GM18526 (cell line): ENCODE results near the gene KRT32.

Experiments used
- POLR2A ChIP-seq: IDR thresholded peaks from 3 replicates; pipeline ENCODE4 v1.6.1; 2011; ENCODE audit not compliant: insufficient read length; ENCODE audit errors: extremely low read depth

The KRT32 gene

DNA sequence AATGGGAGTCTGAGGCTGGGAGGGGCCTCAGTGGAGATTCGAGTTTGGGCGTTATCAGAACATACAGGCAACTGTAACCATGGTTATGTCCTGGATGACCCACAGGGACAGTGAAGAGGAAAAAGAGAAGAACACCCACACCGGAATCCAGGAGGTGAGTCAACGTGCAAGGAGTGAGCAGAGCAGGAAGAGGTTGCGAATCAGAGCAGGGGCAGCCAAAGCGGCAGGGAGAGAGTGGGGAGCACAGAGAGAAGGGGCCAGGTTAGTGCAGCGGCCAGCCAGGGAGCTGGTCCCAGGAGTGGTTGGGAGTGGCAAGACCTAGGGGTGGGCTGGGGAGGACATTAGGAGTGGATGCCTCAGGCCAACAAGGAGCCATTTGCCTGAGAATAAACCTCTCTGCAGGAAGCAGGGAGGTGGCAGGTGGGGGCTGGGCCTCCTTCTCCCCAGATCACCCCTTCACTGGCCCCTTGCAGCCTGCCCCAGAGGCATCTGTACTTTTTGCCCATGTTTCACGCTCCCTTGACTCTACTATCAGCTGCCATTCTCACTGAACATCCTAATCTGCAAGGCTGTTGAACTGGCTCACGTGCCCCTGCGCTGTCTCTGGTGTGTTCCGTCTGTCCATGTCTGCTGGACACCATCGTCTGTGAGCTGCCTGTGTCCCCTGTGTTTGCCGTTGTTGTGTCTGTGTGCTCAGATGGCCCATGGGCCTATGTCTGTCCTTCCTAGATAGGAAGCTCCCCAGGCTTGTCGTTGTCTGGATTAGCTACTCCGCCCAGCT lies 33.1 kb upstream of the KRT32 start:
- no peak for TF ChIP-seq POLR2A

DNA sequence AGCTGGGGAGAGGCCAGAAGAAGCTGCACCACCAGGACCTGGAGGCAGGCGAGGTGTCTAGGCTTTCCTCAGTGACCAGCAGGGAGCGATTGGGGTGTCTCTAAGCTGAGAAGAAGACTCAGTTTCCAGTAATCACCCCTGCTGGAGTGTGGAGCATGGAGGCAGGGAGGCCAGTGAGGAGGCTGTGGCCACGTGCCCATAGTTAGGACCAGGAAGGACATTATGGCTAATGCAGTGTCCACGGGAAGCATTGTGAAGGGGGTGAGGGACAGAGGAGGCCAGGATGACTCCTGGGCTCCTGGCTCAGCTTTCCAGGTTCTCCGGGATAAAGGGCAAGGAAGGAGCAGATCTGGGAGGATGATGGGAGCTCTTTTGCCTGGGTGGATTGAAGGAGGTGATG lies 32.5 kb upstream of the KRT32 start:
- no peak for TF ChIP-seq POLR2A

DNA sequence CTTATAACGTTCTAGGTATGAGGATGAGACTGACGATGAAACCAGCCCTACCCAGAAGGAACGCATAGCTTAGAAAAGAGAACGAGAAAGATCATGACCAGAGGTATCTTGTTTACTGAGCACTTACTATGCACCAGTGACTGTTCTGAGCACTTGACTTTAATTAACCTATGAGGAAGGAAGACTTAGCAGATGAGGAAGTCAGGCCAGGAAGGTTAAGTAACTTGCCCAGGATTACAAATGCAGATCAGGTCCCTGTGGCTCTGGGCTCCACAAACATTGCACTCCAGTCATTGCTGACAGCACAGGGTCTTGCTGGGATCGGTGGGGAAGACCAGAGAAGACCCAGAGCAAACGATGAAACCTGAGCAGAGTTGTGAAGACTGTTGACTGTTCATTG lies 31.1 kb upstream of the KRT32 start:
- no peak for TF ChIP-seq POLR2A

DNA sequence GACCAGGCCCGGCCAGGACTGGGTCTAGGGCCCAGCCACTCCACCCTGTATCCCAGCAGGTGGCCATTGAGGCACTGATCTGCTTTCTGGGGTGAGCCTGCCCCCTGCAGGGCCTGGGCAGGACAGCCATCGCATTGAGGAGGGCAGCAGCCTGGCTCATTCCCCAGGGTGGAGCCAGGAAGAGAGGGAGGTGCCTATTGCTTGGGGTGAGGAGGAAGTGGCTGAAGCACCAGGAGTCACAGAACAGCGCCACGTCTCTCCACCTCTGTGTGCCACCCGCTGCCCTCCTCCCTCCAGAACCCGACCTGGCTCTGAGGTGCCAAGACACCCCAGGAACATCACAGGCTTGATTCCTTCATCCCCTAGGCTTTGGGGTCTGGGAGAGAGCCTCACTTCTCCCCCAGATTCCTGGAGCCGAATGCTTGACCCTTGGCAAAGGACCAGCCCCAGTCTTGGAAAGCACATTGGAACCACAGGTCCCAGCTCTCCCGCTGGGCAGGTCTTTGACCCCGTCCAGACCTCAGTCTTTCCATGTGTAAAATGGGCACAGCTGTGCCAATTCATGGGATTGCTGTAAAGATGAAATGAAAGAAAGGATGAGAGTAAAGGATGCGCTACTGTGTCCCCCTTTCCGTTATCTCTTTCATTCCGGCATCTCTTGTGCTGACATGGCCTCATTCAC lies 29.8 kb upstream of the KRT32 start:
- no peak for TF ChIP-seq POLR2A

DNA sequence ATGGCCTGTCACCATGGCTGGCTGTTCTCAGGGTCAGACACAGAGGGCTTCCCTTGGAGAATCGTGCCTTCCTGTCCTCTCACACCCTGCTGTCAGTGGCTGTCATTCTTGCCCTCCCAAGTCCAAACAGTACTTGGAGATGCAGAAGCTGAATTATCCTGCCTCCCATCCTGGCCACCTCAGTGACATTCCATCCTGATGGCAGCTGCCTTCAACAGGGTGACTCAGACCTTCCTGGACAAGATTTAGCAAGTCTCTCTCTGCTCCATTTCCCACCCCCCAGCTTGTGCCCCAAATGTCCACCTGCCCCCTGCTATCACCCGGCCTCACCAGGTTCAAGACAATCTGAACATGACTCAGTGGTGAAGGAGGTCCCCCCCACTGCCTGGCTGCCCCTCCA lies 27.3 kb upstream of the KRT32 start:
- no peak for TF ChIP-seq POLR2A

DNA sequence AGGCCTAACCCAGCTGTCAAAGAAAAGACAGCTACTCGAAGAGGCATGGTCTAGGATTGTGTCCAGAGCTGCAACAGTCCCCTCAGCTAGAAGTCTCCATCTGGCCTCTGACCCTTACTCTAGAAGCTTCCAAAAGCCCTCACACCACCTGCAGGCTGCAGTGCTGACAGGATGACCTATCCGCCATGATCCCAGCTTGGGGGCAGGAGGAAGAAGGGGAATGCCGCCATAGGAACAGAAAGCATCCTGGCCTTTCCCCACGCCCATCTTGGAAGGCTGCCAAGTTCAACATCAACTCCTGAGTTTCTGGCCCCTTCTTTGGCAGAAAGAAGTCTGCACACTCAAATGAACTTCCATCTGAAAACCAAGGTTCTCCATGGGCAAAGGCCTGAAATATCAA lies 25.6 kb upstream of the KRT32 start:
- no peak for TF ChIP-seq POLR2A

DNA sequence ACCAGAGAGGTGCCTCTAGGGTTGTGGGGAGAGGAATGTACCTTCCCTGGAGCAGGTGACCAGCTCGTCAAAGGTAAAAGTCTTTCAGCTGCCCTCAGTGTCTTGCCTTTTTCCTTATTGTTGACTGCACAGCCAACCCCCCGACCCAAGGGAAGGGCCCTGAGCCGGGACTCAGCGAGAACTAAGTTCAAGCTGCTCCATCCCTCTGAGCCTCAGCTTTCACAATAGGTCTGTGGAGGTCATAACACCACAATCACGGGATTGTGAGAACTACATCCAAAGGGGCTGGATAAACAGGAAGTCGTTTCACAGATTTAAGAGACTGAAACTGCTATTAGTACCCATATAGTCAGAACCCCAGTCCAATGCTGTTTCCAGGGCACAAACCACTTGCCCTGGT lies 25.2 kb upstream of the KRT32 start:
- no peak for TF ChIP-seq POLR2A

DNA sequence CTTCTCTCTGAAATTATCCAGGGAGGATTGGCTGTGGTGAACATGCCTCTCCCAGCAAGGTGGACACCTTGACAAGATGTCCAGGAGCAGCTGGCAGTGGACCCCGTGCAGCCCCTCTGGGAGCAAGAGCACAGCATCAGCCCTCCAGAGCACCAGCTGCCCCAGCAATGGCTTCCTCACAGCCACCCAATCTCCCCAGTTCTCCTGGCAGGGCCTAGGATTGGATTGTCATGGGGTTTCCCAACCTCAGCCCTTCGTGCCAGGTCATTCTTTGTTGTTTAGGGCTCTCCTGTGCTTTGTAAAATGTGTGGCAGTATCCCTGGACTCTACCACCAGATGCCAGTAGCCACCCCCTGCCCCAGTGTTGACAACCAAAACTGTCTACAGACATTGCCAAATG lies 24.3 kb upstream of the KRT32 start:
- TF ChIP-seq POLR2A = no peak

DNA sequence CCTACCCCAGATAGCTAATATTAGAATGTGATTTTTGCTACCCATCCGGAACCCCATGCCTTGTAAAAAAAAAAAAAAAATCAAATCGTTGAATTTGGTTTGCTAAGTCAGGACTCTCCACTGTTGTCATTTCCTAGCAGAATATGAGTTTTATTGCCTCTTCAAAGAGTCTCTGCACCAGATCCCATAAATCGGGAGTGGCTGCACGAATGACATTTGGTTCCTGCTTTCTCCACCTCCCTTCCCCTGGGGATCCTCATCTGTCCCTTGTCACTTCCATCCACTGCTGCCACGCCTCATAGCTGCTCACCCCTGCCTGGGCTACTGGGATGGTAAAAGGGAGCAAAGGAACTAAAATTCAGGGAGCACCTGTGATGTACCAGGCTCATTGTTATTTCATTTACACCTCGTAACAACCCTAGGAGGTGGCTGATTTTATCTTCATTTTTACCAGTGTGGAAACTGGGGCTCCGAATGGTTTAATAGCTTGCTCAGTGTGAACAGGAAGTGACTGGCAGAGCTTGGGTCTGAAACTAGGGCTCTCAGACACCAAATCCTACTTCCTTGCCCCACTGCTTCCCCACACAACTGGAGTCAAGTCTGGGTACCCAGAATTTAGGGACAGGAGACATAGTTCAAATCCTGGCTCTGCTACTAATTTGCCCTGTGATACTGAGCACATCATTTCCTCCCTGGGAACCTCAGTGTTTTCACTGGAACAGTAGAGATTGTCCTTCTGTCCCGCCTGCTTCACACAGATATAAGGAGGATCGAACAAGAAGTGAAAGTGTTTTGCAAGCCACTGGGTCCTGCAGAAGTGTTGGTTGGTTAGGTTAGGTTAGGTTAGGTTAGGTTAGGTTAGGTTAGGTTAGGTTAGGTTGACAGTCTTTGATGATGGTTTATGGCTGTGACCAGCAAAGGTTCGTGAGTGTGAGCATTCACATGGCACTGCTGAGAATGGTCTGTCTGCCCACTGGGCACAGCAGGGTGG lies 23.1 kb upstream of the KRT32 start:
- TF ChIP-seq POLR2A = no peak

DNA sequence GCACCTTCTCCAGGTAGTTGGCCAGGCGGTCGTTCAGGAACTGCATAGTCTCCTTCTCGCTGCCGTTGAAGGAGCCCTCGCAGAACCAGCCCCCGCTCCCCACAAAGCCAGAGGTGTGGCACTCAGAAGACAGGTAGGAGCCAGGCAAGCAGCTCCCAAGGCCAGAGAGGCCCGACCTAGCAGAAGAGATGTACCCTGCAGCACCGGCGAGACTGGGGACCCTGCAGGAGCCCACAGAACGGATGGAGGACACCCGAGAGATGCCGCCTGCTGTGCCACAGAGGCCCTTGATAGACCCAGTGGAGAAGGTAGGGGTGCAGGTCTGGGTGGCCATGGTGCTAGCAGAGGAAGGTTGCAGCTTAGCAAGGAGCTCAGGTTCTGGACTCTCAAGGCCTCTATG lies 22.3 kb upstream of the KRT32 start, which contains the start of gene KRT36:
Gene KRT36, minus strand, starts transcription at position 380 of the 400 bp plus-strand sequence. Its CDS starts 46 bp downstream, at position 334.
- TF ChIP-seq POLR2A = no peak

DNA sequence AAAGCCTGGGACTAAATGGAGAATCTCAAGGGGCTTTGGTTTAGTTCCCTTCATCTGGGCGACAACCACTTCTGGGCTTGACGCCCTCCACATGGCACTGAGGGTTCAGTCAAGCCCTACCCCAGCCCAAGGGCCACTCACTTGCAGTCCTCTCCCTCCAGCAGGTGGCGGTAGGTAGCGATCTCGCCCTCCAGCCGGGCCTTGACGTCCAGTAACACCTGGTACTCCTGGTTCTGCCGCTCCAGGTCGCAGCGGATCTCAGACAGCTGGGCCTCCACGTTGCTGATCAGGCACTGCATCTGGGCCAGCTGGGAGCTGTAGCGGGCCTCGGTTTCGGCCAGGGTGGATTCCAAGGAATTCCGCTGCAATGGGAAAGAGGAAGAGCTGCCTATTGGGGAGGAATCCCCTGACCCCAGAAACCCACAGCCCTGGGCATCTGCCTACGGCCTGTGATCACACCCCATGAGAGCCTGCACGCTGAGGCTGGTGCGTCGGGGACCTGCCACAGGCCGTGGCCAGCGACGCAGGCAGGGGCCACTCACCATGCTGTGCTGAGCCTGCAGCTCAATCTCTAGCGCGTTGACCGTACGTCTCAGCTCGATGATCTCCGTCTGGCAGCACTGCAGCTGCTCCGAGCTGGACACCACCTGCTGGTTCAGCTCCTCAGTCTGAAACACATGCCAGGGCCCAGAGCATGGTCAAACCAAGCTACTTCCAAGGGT lies 19.8 kb upstream of the KRT32 start:
- TF ChIP-seq POLR2A = no peak

DNA sequence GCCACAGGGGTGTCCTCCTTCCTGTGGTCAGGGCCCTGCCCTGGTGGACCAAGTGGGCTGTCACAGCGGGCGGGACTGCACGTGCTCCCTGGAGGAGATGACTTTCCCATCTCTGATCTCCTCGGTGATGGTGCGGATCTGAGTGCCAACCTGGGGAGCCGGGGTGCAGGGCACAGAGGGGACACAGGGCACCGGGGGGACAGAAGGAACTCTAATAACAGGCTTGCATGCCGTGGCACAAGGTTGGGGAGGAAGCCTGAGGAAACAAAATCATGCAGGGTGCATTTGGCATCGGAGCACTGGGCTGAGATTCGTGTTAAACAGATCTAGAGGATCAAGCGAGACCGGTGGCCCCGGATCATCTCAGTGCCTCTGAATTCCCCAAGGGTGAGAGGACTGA lies 19.1 kb upstream of the KRT32 start:
- no peak for TF ChIP-seq POLR2A

DNA sequence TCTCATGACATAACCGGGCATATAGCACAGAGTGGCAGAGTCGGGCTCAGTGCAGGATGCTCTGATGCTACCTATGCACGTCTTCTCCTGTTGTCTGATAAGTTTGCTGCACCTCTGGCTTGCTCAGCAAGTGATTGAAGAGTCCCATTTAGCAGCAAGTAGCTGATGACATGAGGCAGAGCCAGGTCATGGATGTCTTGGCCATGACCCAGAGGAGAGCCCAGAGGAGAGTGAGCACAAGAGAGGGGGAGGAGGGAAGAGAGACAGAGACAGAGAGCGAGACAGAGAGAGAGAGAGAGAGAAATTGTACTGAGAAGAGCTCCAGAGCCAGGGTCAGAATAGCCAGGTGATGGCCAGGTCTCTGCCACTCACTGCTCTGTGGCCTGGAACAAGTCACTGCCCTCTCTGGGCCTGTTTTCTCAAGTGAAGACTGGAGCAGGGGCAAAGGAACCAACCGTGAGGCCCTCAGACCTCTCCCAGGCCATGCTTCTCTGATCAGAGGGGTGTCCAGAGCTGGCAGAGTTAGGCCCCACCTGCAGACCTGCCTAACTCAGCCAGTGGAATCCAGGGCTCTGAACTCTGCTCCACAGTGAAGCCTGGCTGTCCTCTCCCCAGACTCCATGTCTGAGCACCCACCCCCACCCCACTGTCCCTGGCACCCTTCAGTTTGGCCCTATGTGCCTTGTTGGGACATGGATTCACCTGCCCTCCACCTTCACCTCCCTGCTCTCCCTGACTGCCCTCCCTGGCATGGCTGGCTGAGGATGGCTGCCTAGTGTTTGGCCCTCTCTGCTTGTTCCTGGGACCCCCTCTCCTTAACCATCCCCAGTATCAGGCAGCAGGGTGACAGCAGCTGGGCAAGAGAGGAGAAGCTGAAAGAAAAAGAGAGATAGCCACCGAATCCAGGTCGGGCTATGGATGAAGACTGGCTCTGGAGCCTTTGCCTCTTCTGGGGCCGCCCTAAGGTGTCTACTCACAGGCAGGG lies 18.0 kb upstream of the KRT32 start:
- no peak for TF ChIP-seq POLR2A
